Measurements from ENCODE around the gene THAP8.

The THAP8 gene

DNA sequence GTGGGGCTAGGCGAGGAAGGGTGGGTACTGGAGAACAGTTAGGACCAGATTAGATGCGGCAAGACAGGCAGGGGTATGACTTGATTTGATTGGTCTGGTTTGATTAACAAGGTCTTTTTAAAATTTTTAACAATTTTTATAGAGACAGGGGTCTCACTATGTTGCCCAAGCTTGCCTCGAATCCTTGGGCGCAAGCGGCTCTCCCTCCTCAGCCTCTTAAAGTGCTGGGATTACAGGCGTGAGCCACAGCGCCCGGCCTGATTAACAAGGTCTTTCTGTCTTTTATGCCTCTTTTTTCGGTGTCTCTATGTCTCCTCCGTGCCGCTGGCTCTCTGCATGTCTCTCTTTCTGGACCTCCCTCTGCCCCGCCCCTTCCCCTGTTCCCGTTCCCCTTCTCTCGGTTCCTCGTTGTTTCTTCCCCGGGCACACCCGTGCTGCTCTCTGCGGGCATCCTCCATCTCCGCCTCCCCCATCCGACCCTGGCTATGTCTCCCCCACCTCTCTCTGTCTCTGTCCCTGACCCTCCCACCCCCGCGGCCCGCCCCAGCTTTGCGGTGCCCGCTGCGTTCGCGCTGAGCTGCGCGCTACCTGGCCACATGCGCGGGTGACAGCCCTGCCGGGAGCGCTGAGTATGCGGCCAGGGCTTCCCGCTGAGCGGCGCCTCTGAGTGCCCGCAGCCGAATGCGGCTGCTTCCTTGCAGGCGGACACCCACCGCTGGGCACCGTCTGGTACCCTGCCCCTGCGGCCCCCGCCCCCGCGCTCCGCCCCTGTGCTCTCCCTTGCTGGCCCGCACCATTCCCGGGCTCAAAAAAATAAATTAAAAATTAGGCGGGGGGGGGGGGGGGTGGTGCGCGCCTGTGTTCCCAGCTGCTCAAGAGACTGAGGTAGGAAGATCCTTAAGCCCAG, 67.2 kb downstream of the THAP8 start (continued):
- TF ChIP-seq, protein P1, sequence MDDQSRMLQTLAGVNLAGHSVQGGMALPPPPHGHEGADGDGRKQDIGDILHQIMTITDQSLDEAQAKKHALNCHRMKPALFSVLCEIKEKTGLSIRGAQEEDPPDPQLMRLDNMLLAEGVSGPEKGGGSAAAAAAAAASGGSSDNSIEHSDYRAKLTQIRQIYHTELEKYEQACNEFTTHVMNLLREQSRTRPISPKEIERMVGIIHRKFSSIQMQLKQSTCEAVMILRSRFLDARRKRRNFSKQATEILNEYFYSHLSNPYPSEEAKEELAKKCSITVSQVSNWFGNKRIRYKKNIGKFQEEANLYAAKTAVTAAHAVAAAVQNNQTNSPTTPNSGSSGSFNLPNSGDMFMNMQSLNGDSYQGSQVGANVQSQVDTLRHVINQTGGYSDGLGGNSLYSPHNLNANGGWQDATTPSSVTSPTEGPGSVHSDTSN (CRISPR knock-in tag; IDR thresholded peaks at IDR 0.05): no peak
- TF ChIP-seq ZNF792 (tag by site-specific recombination; IDR thresholded peaks at IDR 0.05): peak; percentile 82; the same call in 1 of the 2 replicates
- 0 out of 2 replicates have a peak, but pooled peaks have one; percentile 24 for TF ChIP-seq ZNF202 (tag by site-specific recombination; IDR thresholded peaks at IDR 0.05; ENCODE audit: borderline replicate concordance)
- TF ChIP-seq ZNF423 (tag by site-specific recombination; IDR thresholded peaks at IDR 0.05): peak; percentile 72; the same call in 1 of the 2 replicates
- peak; percentile 87; the same call in 1 of the 2 replicates for TF ChIP-seq MZF1 (tag by site-specific recombination; IDR thresholded peaks at IDR 0.05; ENCODE audit: borderline replicate concordance)
- no peak for TF ChIP-seq ZNF768 (tag by site-specific recombination; IDR thresholded peaks at IDR 0.05)
- TF ChIP-seq, protein P2, sequence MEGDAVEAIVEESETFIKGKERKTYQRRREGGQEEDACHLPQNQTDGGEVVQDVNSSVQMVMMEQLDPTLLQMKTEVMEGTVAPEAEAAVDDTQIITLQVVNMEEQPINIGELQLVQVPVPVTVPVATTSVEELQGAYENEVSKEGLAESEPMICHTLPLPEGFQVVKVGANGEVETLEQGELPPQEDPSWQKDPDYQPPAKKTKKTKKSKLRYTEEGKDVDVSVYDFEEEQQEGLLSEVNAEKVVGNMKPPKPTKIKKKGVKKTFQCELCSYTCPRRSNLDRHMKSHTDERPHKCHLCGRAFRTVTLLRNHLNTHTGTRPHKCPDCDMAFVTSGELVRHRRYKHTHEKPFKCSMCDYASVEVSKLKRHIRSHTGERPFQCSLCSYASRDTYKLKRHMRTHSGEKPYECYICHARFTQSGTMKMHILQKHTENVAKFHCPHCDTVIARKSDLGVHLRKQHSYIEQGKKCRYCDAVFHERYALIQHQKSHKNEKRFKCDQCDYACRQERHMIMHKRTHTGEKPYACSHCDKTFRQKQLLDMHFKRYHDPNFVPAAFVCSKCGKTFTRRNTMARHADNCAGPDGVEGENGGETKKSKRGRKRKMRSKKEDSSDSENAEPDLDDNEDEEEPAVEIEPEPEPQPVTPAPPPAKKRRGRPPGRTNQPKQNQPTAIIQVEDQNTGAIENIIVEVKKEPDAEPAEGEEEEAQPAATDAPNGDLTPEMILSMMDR (tag by site-specific recombination; IDR thresholded peaks at IDR 0.05): peak; percentile 66; the same call in 1 of the 2 replicates
- no peak for TF ChIP-seq ZNF707 (tag by site-specific recombination; IDR thresholded peaks at IDR 0.05)

DNA sequence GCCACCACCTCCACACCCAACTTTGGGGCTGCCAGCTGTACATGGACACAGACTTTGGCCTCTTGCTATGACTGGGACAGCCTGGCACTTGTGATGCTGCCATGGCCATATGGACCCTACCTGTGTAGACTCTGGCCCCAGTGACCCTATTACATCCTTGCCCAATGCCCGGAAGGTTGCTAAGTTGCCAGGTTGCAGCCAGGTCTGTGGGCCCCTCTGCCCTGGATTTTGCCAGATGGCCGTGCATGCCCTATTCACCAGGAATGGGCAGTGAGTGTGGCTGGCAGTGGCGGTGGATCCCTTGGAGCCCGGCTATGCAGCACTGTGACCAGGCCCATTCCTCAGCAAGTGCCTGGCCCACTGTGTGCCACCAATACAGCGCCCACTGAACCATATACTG, 68.0 kb downstream of the THAP8 start:
- no peak overlapping the region for H3K27ac ChIP-seq (ENCODE audit: extremely low read depth, low read depth, low read length)
- peaks cover 8% of the 10 kb centered on the region for H3K4me1 ChIP-seq (ENCODE audit: control insufficient read depth, insufficient read depth, low read length)
- H3K9me3 ChIP-seq (ENCODE audit: control insufficient read depth, insufficient read depth, low read depth, low read length): no peaks in the 10 kb centered on the region
- H3K4me3 ChIP-seq (ENCODE audit: low read depth, low read length): no peak overlapping the region
- ChIA-PET POLR2A (no interaction called here), CTCF (interaction anchor here (0.7 to 0.9 kb wide), 2 partner anchors 12 to 15 kb away, joined by 3 to 4 read pairs; no protein-coding TSS in a partner anchor)
- no peaks in the 10 kb centered on the region for H3K36me3 ChIP-seq (ENCODE audit: control insufficient read depth in 2 of 2, insufficient read depth in 1 of 2, low read length in 2 of 2)
- no peak for TF ChIP-seq ZNF585B (tag by site-specific recombination; IDR thresholded peaks at IDR 0.05)
- no peak for TF ChIP-seq ZNF19 (tag by site-specific recombination; IDR thresholded peaks at IDR 0.05; ENCODE audit: low read depth)
- TF ChIP-seq ZNF529 (tag by site-specific recombination; IDR thresholded peaks at IDR 0.05; ENCODE audit: insufficient replicate concordance): no peak
- no peak for TF ChIP-seq ZFHX2 (tag by site-specific recombination; conservative IDR thresholded peaks at IDR 0.05)
- no peak for TF ChIP-seq ZNF266 (tag by site-specific recombination; IDR thresholded peaks at IDR 0.05; ENCODE audit: low read depth)
- TF ChIP-seq, protein P3, sequence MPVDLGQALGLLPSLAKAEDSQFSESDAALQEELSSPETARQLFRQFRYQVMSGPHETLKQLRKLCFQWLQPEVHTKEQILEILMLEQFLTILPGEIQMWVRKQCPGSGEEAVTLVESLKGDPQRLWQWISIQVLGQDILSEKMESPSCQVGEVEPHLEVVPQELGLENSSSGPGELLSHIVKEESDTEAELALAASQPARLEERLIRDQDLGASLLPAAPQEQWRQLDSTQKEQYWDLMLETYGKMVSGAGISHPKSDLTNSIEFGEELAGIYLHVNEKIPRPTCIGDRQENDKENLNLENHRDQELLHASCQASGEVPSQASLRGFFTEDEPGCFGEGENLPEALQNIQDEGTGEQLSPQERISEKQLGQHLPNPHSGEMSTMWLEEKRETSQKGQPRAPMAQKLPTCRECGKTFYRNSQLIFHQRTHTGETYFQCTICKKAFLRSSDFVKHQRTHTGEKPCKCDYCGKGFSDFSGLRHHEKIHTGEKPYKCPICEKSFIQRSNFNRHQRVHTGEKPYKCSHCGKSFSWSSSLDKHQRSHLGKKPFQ (tag by site-specific recombination; IDR thresholded peaks at IDR 0.05): no peak
- TF ChIP-seq ZBTB7A (tag by site-specific recombination; IDR thresholded peaks at IDR 0.05; ENCODE audit: low read depth): no peak
- TF ChIP-seq, protein P4, sequence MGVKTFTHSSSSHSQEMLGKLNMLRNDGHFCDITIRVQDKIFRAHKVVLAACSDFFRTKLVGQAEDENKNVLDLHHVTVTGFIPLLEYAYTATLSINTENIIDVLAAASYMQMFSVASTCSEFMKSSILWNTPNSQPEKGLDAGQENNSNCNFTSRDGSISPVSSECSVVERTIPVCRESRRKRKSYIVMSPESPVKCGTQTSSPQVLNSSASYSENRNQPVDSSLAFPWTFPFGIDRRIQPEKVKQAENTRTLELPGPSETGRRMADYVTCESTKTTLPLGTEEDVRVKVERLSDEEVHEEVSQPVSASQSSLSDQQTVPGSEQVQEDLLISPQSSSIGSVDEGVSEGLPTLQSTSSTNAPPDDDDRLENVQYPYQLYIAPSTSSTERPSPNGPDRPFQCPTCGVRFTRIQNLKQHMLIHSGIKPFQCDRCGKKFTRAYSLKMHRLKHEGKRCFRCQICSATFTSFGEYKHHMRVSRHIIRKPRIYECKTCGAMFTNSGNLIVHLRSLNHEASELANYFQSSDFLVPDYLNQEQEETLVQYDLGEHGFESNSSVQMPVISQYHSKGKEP (tag by site-specific recombination; IDR thresholded peaks at IDR 0.05): no peak
- TF ChIP-seq, protein P5, sequence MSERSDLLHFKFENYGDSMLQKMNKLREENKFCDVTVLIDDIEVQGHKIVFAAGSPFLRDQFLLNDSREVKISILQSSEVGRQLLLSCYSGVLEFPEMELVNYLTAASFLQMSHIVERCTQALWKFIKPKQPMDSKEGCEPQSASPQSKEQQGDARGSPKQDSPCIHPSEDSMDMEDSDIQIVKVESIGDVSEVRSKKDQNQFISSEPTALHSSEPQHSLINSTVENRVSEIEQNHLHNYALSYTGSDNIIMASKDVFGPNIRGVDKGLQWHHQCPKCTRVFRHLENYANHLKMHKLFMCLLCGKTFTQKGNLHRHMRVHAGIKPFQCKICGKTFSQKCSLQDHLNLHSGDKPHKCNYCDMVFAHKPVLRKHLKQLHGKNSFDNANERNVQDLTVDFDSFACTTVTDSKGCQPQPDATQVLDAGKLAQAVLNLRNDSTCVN (tag by site-specific recombination; optimal IDR thresholded peaks at IDR 0.05): no peak
- TF ChIP-seq, protein P6, sequence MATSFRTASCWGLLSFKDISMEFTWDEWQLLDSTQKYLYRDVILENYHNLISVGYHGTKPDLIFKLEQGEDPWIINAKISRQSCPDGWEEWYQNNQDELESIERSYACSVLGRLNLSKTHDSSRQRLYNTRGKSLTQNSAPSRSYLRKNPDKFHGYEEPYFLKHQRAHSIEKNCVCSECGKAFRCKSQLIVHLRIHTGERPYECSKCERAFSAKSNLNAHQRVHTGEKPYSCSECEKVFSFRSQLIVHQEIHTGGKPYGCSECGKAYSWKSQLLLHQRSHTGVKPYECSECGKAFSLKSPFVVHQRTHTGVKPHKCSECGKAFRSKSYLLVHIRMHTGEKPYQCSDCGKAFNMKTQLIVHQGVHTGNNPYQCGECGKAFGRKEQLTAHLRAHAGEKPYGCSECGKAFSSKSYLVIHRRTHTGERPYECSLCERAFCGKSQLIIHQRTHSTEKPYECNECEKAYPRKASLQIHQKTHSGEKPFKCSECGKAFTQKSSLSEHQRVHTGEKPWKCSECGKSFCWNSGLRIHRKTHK (tag by site-specific recombination; IDR thresholded peaks at IDR 0.05): no peak
- TF ChIP-seq HOXA7 (CRISPR knock-in tag; IDR thresholded peaks at IDR 0.05; ENCODE audit: borderline replicate concordance): no peak
- no peak for TF ChIP-seq OSR2 (tag by site-specific recombination; IDR thresholded peaks at IDR 0.05)
- no peak for TF ChIP-seq BCL11A (tag by site-specific recombination; IDR thresholded peaks at IDR 0.05; ENCODE audit: low read depth)
- TF ChIP-seq ZNF146 (tag by site-specific recombination; IDR thresholded peaks at IDR 0.05): no peak
- TF ChIP-seq YY1 (tag by site-specific recombination; IDR thresholded peaks at IDR 0.05): no peak
- TF ChIP-seq, protein P7, sequence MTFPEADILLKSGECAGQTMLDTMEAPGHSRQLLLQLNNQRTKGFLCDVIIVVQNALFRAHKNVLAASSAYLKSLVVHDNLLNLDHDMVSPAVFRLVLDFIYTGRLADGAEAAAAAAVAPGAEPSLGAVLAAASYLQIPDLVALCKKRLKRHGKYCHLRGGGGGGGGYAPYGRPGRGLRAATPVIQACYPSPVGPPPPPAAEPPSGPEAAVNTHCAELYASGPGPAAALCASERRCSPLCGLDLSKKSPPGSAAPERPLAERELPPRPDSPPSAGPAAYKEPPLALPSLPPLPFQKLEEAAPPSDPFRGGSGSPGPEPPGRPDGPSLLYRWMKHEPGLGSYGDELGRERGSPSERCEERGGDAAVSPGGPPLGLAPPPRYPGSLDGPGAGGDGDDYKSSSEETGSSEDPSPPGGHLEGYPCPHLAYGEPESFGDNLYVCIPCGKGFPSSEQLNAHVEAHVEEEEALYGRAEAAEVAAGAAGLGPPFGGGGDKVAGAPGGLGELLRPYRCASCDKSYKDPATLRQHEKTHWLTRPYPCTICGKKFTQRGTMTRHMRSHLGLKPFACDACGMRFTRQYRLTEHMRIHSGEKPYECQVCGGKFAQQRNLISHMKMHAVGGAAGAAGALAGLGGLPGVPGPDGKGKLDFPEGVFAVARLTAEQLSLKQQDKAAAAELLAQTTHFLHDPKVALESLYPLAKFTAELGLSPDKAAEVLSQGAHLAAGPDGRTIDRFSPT (tag by site-specific recombination; IDR thresholded peaks at IDR 0.05): no peak

All from HEK293 (cell line).